SK-N-SH treated with all-trans-retinoic acid at 6 μM for 48 hours (cell line): ENCODE measurements around the gene DDX10.

Experiments
- ATAC-seq: fragments of 200-7000 bp; cut with Tn5 transposase; 3 replicates; pipeline ENCODE4 v1.9.1; 2020; ENCODE audit warnings: mild to moderate bottlenecking, moderate library complexity
- ARNTL ChIP-seq: fragments of 450-650 bp; formaldehyde crosslinking; IDR thresholded peaks from 2 replicates; pipeline ENCODE4 v1.5.0; 2020; ENCODE audit warnings: low read depth, mild to moderate bottlenecking, moderate library complexity, borderline replicate concordance
- BACH2 ChIP-seq: fragments of 250-450 bp; sonication (Bioruptor Pico); IDR thresholded peaks from 2 replicates; pipeline ENCODE4 v1.9.0; 2021; ENCODE audit warnings: mild to moderate bottlenecking, borderline replicate concordance
- ESRRG ChIP-seq: fragments of 250-450 bp; sonication (Bioruptor Pico); IDR thresholded peaks from 2 replicates; pipeline ENCODE4 v1.6.1; 2021; ENCODE audit warnings: mild to moderate bottlenecking
- GLIS3 ChIP-seq: fragments of 250-450 bp; sonication (Bioruptor Pico); IDR thresholded peaks from 2 replicates; pipeline ENCODE4 v1.5.0; 2020; ENCODE audit warnings: mild to moderate bottlenecking, moderate library complexity
- ISL1 ChIP-seq: fragments of 250-450 bp; sonication (Bioruptor Pico); IDR thresholded peaks from 2 replicates; pipeline ENCODE4 v2.1.2; 2022; ENCODE audit warnings: mild to moderate bottlenecking, moderate library complexity
- OSR1 ChIP-seq: fragments of 250-450 bp; sonication (Bioruptor Pico); IDR thresholded peaks from 2 replicates; pipeline ENCODE4 v1.8.0; 2022; ENCODE audit warnings: moderate library complexity, mild to moderate bottlenecking, inconsistent platforms
- RARB ChIP-seq: fragments of 250-450 bp; sonication (Bioruptor Pico); IDR thresholded peaks from 2 replicates; pipeline ENCODE4 v1.8.0; 2021; ENCODE audit warnings: mild to moderate bottlenecking, moderate library complexity
- SNAI2 ChIP-seq: fragments of 250-450 bp; sonication (Bioruptor Pico); IDR thresholded peaks from 2 replicates; pipeline ENCODE4 v1.5.0; 2020; ENCODE audit warnings: mild to moderate bottlenecking, moderate library complexity
- TCF4 ChIP-seq: fragments of 250-450 bp; sonication (Bioruptor Pico); IDR thresholded peaks from 2 replicates; pipeline ENCODE4 v1.8.0; 2021; ENCODE audit warnings: mild to moderate bottlenecking, moderate library complexity, borderline replicate concordance
- ZC3H10 ChIP-seq: fragments of 250-450 bp; sonication (Bioruptor Pico); IDR thresholded peaks from 2 replicates; pipeline ENCODE4 v1.5.1; 2021; ENCODE audit warnings: mild to moderate bottlenecking, moderate library complexity
- ZFP3 ChIP-seq: fragments of 250-450 bp; sonication (Bioruptor Pico); IDR thresholded peaks from 2 replicates; pipeline ENCODE4 v1.5.0; 2020; ENCODE audit warnings: mild to moderate bottlenecking, moderate library complexity
- ZFP30 ChIP-seq: fragments of 450-650 bp; formaldehyde crosslinking; IDR thresholded peaks from 2 replicates; pipeline ENCODE4 v1.5.0; 2022; ENCODE audit warnings: mild to moderate bottlenecking, moderate library complexity
- ZNF565 ChIP-seq: fragments of 450-650 bp; formaldehyde crosslinking; conservative IDR thresholded peaks from 2 replicates; pipeline ENCODE4 v1.5.0; 2020; ENCODE audit warnings: low read depth, mild to moderate bottlenecking, moderate library complexity
- ZNF70 ChIP-seq: fragments of 450-650 bp; formaldehyde crosslinking; IDR thresholded peaks from 2 replicates; pipeline ENCODE4 v1.5.0; 2020; ENCODE audit warnings: mild to moderate bottlenecking, moderate library complexity
- ZNF8 ChIP-seq: fragments of 450-650 bp; formaldehyde crosslinking; IDR thresholded peaks from 2 replicates; pipeline ENCODE4 v1.5.0; 2020; ENCODE audit warnings: mild to moderate bottlenecking, moderate library complexity
- TF ChIP-seq, protein P1 (sequence below): fragments of 250-450 bp; sonication (Bioruptor Pico); IDR thresholded peaks from 2 replicates; pipeline ENCODE4 v1.8.0; 2021; ENCODE audit warnings: low read depth, mild to moderate bottlenecking, moderate library complexity, borderline replicate concordance
- TF ChIP-seq, protein P2 (sequence below): fragments of 250-450 bp; sonication (Bioruptor Pico); IDR thresholded peaks from 2 replicates; pipeline ENCODE4 v1.8.0; 2020; ENCODE audit warnings: mild to moderate bottlenecking, moderate library complexity, borderline replicate concordance
- TF ChIP-seq, protein P3 (sequence below): fragments of 250-450 bp; sonication (Bioruptor Pico); IDR thresholded peaks from 2 replicates; pipeline ENCODE4 v1.5.1; 2021; ENCODE audit warnings: mild to moderate bottlenecking, moderate library complexity
- TF ChIP-seq, protein P4 (sequence below): fragments of 250-450 bp; sonication (Bioruptor Pico); IDR thresholded peaks from 2 replicates; pipeline ENCODE4 v1.5.0; 2020; ENCODE audit warnings: mild to moderate bottlenecking, moderate library complexity

The DDX10 gene

DNA sequence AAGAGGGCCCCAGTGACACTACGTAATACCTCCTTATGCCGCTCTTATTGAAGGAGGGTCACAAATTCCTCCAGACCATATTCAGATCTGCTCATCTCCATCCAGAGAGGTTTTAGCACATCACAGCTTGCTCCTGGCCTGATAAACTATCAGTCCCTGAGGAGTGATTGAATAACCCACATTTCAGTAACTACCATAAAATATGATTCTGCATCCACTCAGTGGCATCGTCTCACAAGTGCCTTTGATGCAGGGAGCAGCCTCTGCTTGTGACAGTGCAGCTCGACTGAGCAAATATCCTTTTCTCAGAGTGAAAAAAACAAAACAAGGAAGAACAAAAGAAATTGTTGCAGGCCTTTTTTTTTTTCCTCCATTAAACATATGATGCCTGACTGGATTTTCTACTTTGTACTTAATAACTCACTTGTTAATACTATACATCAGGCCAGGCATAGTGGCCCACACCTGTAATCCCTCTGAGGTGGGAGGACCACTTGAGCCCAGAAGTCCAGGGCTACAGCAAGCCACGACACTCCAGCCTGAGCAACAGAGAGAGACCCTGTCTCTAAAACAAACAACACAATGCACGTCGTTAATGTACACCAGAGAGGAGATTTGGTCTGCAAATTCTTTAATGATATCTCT is 64.5 kb downstream of the DDX10 start:
- no peak for ATAC-seq
- TF ChIP-seq ZC3H10 (CRISPR knock-in tag): no peak
- TF ChIP-seq GLIS3 (CRISPR knock-in tag): no peak
- TF ChIP-seq TCF4 (CRISPR knock-in tag): no peak
- TF ChIP-seq SNAI2 (CRISPR knock-in tag): no peak
- no peak for TF ChIP-seq ZFP30
- TF ChIP-seq ZNF8: no peak
- TF ChIP-seq ZNF70 (CRISPR knock-in tag): no peak
- no peak for TF ChIP-seq ZFP3 (CRISPR knock-in tag)
- TF ChIP-seq, protein P1, sequence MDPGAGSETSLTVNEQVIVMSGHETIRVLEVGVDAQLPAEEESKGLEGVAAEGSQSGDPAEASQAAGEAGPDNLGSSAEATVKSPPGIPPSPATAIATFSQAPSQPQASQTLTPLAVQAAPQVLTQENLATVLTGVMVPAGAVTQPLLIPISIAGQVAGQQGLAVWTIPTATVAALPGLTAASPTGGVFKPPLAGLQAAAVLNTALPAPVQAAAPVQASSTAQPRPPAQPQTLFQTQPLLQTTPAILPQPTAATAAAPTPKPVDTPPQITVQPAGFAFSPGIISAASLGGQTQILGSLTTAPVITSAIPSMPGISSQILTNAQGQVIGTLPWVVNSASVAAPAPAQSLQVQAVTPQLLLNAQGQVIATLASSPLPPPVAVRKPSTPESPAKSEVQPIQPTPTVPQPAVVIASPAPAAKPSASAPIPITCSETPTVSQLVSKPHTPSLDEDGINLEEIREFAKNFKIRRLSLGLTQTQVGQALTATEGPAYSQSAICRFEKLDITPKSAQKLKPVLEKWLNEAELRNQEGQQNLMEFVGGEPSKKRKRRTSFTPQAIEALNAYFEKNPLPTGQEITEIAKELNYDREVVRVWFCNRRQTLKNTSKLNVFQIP: no peak

DNA sequence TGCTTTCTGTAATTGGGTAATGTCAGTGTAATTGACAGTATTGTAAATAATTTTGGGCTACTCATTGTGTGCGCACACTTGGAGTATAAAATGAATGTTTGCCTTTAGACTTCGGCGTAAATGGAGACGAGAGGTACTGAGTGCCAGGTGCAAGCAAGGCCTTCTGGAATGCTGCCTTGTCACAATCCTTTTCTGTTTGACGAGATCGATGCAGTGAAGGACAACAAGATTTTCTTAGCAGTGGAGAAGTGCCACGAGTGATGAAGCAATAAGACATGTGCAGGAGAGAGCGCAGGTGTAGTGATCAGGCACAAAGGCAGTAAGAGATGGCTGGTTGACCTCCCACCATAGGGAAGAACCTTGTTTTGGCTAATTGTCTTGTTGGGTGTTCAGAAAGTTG is 67.5 kb downstream of the DDX10 start:
- TF ChIP-seq ZNF565 (CRISPR knock-in tag) (no peak), SNAI2 (CRISPR knock-in tag) (no peak), ZNF8 (no peak), ARNTL (CRISPR knock-in tag) (no peak), ZFP3 (CRISPR knock-in tag) (no peak), RARB (no peak), BACH2 (CRISPR knock-in tag) (no peak)
- TF ChIP-seq, protein P2, sequence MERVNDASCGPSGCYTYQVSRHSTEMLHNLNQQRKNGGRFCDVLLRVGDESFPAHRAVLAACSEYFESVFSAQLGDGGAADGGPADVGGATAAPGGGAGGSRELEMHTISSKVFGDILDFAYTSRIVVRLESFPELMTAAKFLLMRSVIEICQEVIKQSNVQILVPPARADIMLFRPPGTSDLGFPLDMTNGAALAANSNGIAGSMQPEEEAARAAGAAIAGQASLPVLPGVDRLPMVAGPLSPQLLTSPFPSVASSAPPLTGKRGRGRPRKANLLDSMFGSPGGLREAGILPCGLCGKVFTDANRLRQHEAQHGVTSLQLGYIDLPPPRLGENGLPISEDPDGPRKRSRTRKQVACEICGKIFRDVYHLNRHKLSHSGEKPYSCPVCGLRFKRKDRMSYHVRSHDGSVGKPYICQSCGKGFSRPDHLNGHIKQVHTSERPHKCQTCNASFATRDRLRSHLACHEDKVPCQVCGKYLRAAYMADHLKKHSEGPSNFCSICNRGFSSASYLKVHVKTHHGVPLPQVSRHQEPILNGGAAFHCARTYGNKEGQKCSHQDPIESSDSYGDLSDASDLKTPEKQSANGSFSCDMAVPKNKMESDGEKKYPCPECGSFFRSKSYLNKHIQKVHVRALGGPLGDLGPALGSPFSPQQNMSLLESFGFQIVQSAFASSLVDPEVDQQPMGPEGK: no peak
- TF ChIP-seq, protein P3, sequence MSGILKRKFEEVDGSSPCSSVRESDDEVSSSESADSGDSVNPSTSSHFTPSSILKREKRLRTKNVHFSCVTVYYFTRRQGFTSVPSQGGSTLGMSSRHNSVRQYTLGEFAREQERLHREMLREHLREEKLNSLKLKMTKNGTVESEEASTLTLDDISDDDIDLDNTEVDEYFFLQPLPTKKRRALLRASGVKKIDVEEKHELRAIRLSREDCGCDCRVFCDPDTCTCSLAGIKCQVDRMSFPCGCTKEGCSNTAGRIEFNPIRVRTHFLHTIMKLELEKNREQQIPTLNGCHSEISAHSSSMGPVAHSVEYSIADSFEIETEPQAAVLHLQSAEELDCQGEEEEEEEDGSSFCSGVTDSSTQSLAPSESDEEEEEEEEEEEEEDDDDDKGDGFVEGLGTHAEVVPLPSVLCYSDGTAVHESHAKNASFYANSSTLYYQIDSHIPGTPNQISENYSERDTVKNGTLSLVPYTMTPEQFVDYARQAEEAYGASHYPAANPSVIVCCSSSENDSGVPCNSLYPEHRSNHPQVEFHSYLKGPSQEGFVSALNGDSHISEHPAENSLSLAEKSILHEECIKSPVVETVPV (CRISPR knock-in tag): no peak
- ATAC-seq: no peak

DNA sequence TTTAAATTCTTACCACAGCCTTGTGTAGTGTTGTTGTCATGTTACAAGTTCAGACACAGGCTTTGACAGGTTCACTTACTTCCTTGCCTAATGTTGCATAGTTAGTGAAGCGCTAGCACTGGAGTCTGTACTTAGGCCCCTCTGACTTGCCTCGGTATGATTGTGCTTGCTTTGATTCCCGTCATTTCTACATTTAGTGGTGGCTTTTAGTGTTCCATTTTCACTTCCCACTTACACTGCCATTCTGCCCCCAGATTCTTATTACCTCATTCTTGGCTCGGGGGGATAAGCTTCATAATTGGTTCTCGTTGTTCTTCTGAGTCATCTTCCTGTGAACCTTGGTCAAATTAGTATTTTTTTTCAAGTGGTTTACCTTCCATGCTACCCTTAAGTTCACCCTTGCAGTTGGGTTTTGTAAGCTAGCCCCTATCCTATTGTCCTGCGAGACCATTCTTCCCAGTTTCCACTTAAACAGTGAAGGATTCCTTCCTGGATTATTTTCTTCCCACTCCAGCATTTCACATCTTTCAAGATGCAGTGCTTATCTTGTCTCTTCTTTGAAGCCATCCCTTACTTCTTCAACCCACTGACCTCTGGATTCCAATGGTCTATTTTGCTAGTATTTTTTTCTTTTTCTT is 68.7 kb downstream of the DDX10 start:
- TF ChIP-seq, protein P4, sequence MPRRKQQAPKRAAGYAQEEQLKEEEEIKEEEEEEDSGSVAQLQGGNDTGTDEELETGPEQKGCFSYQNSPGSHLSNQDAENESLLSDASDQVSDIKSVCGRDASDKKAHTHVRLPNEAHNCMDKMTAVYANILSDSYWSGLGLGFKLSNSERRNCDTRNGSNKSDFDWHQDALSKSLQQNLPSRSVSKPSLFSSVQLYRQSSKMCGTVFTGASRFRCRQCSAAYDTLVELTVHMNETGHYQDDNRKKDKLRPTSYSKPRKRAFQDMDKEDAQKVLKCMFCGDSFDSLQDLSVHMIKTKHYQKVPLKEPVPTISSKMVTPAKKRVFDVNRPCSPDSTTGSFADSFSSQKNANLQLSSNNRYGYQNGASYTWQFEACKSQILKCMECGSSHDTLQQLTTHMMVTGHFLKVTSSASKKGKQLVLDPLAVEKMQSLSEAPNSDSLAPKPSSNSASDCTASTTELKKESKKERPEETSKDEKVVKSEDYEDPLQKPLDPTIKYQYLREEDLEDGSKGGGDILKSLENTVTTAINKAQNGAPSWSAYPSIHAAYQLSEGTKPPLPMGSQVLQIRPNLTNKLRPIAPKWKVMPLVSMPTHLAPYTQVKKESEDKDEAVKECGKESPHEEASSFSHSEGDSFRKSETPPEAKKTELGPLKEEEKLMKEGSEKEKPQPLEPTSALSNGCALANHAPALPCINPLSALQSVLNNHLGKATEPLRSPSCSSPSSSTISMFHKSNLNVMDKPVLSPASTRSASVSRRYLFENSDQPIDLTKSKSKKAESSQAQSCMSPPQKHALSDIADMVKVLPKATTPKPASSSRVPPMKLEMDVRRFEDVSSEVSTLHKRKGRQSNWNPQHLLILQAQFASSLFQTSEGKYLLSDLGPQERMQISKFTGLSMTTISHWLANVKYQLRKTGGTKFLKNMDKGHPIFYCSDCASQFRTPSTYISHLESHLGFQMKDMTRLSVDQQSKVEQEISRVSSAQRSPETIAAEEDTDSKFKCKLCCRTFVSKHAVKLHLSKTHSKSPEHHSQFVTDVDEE: no peak
- TF ChIP-seq ESRRG (CRISPR knock-in tag): no peak
- TF ChIP-seq ZFP30: no peak
- TF ChIP-seq ZNF70 (CRISPR knock-in tag): no peak
- TF ChIP-seq, all 23 proteins: peak for 0
- peak; percentile 27; the same call in 2 of the 3 replicates for ATAC-seq

DNA sequence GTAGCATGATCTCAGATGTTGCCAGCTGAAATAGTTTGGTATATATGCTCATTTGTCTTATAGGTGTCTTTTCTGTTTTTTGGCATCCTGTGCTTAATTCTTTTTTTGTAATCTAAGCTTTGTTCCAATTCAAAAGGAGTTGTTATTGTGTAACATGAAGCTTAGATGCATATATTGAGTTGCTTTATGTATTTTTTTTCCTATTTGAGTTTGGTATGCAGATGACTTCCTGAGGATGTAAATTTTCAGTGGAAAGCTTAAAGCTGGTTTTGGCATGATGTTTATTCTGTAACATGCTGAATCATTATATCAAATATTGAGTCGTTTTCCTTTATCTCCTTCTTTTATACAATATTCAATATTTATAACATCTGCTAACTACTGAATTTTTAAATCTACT is 69.4 kb downstream of the DDX10 start:
- ATAC-seq: no peak
- TF ChIP-seq RARB: no peak
- no peak for TF ChIP-seq ISL1 (CRISPR knock-in tag)
- no peak for TF ChIP-seq OSR1 (CRISPR knock-in tag)
- TF ChIP-seq, protein P2: no peak
- TF ChIP-seq ESRRG (CRISPR knock-in tag): no peak
- TF ChIP-seq, protein P4: no peak
- no peak for TF ChIP-seq ZFP3 (CRISPR knock-in tag)
- TF ChIP-seq, protein P1: no peak
- no peak for TF ChIP-seq BACH2 (CRISPR knock-in tag)
- no peak for TF ChIP-seq GLIS3 (CRISPR knock-in tag)
